Stimulated activated CD4-positive, alpha-beta T cell treated with anti-CD3 and anti-CD28 coated beads, Interleukin-4, amount 100 ng/mL, for 1 hour (primary cell): Measurements from ENCODE around the gene CD40.

Source experiments
- DNase-seq: peaks from one replicate; pipeline ENCODE4 v3.0.0-alpha.2; 2020

CD40 gene

GRCh38 chr20:46175127-46175494 is 57.0 kb downstream of the CD40 start:
- DNase-seq, result no peak

- DNase-seq, result no peak
These were observed 58.7 kb downstream of the CD40 start for GRCh38 chr20:46176739-46177378.

GRCh38 chr20:46177768-46178167 is 59.7 kb downstream of the CD40 start:
- DNase-seq, result no peak

- no peak for DNase-seq
These were observed 60.8 kb downstream of the CD40 start for GRCh38 chr20:46178891-46179290.
